Neuronal stem cell (in vitro differentiated cells): ENCODE measurements around the gene SCN8A.

Experiments
- DNase-seq: peaks from one replicate; pipeline ENCODE4 v3.0.0-alpha.2; 2013; ENCODE audit warnings: low spot score
- H2AFZ ChIP-seq: one replicate; pipeline ENCODE4 v1.6.1; 2013; ENCODE audit warnings: mild to moderate bottlenecking, low read length, inconsistent platforms
- H2AK5ac ChIP-seq: 2 replicates; pipeline ENCODE4 v1.6.1; 2013; ENCODE audit warnings: low read depth, mild to moderate bottlenecking, inconsistent platforms, low read length, moderate library complexity, mixed read lengths
- H2BK120ac ChIP-seq: 2 replicates; pipeline ENCODE4 v1.6.1; 2013; ENCODE audit warnings: low read depth, mild to moderate bottlenecking, inconsistent platforms, low read length, moderate library complexity, mixed read lengths
- H2BK12ac ChIP-seq: one replicate; pipeline ENCODE4 v1.6.1; 2013; ENCODE audit warnings: low read length, inconsistent platforms
- H2BK15ac ChIP-seq: 2 replicates; pipeline ENCODE4 v1.6.1; 2013; ENCODE audit warnings: mild to moderate bottlenecking, low read length, inconsistent platforms, mixed read lengths
- H2BK5ac ChIP-seq: one replicate; pipeline ENCODE4 v1.6.1; 2013; ENCODE audit warnings: inconsistent platforms, mild to moderate bottlenecking, low read length, moderate library complexity
- H3K14ac ChIP-seq: one replicate; pipeline ENCODE4 v1.6.1; 2013; ENCODE audit warnings: low read length, inconsistent platforms
- H3K18ac ChIP-seq: 2 replicates; pipeline ENCODE4 v1.6.1; 2013; ENCODE audit warnings: low read length, inconsistent platforms
- H3K23ac ChIP-seq: 2 replicates; pipeline ENCODE4 v1.6.1; 2013; ENCODE audit warnings: low read depth, mild to moderate bottlenecking, mixed read lengths, low read length, inconsistent platforms; ENCODE audit not compliant: poor library complexity
- H3K27ac ChIP-seq: replicated peaks from 3 replicates; pipeline ENCODE4 v1.5.1; 2013; ENCODE audit warnings: low read length, inconsistent platforms
- H3K27me3 ChIP-seq, 3 experiments: 2 replicates each; pipeline ENCODE4 v1.6.1; 2013; ENCODE audit warnings: low read length in 3 of 3, mild to moderate bottlenecking in 2 of 3, inconsistent platforms in 1 of 3, low read depth in 1 of 3, mixed read lengths in 1 of 3, moderate library complexity in 1 of 3; ENCODE audit not compliant: control insufficient read depth in 3 of 3, insufficient read depth in 3 of 3
- H3K36me3 ChIP-seq, 2 donors: replicated peaks in 1 of 2; 2 replicates each; pipeline ENCODE4 v1.6.1; 2013; ENCODE audit warnings: low read length in 2 of 2; ENCODE audit not compliant: control insufficient read depth in 2 of 2, insufficient read depth in 2 of 2
- H3K4ac ChIP-seq: 2 replicates; pipeline ENCODE4 v1.6.1; 2013; ENCODE audit warnings: inconsistent platforms, mild to moderate bottlenecking, low read length, moderate library complexity
- H3K4me1 ChIP-seq, 2 donors: 1 replicate in 1 of 2; 2 replicates in 1 of 2; pipeline ENCODE4 v1.6.1; 2013; ENCODE audit warnings: low read length in 2 of 2, low read depth in 1 of 2; ENCODE audit not compliant: control insufficient read depth in 2 of 2, insufficient read depth in 1 of 2
- H3K4me2 ChIP-seq: one replicate; pipeline ENCODE4 v1.6.1; 2013; ENCODE audit warnings: mild to moderate bottlenecking, low read length, inconsistent platforms; ENCODE audit not compliant: insufficient read depth, poor library complexity, severe bottlenecking
- H3K4me3 ChIP-seq, 2 donors: 2 replicates each; pipeline ENCODE4 v1.5.1; 2013; ENCODE audit warnings: low read length in 2 of 2, mild to moderate bottlenecking in 2 of 2, inconsistent platforms in 1 of 2, moderate library complexity in 1 of 2
- H3K79me1 ChIP-seq: one replicate; pipeline ENCODE4 v1.6.1; 2013; ENCODE audit warnings: low read depth, mild to moderate bottlenecking, inconsistent platforms, low read length, moderate library complexity
- H3K9ac ChIP-seq: one replicate; pipeline ENCODE4 v1.6.1; 2013; ENCODE audit warnings: mild to moderate bottlenecking, low read depth, low read length, inconsistent platforms; ENCODE audit not compliant: poor library complexity
- H3K9me3 ChIP-seq, 2 donors: replicated peaks in 1 of 2; 2 replicates each; pipeline versions ENCODE3 to v1.6.1; 2013; ENCODE audit warnings: low read length in 2 of 2, mild to moderate bottlenecking in 2 of 2, inconsistent platforms in 1 of 2, low read depth in 1 of 2, mixed read lengths in 1 of 2, moderate library complexity in 1 of 2; ENCODE audit not compliant: control insufficient read depth in 2 of 2, insufficient read depth in 1 of 2
- H4K8ac ChIP-seq: one replicate; pipeline ENCODE4 v1.6.1; 2013; ENCODE audit warnings: low read depth, mild to moderate bottlenecking, inconsistent platforms, low read length, moderate library complexity
- H4K91ac ChIP-seq: one replicate; pipeline ENCODE4 v1.6.1; 2013; ENCODE audit warnings: low read length, low read depth, mild to moderate bottlenecking, inconsistent platforms; ENCODE audit not compliant: poor library complexity
- WGBS, 2 donors: extraction: QIAGEN DNeasy Blood & Tissue Kit; methylation state at CpG; one replicate each; pipeline ENCODE4 v1.1.7; 2013; ENCODE audit warnings: missing lambda C conversion rate in 2 of 2, mixed read lengths in 1 of 2; ENCODE audit not compliant: insufficient read length in 2 of 2, insufficient replicate concordance in 1 of 2; ENCODE audit errors: extremely low coverage in 2 of 2; 5-methylcytosine and 5-hydroxymethylcytosine counted together

SCN8A gene

DNA sequence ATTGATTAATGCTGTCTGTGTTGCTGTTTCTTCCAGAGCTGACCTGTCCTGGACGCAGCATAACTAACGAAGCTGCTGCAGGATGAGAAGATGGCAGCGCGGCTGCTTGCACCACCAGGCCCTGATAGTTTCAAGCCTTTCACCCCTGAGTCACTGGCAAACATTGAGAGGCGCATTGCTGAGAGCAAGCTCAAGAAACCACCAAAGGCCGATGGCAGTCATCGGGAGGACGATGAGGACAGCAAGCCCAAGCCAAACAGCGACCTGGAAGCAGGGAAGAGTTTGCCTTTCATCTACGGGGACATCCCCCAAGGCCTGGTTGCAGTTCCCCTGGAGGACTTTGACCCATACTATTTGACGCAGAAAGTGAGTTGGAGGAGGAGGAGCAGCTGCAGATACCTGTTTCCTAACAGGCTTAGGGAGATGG is 71.7 kb downstream of the SCN8A start:
- Histone ChIP-seq H3K9ac (no peak overlapping the region), H3K79me1 (no peaks in the 10 kb centered on the region), H2AFZ (no peak overlapping the region), H3K4me1 (peaks cover 4 to 22% of the 10 kb centered on the region in 2 donors), H2BK5ac (no peak overlapping the region), H4K8ac (no peak overlapping the region), H2AK5ac (no peak overlapping the region), H3K4me3 (no peak overlapping the region), H3K4me2 (no peak overlapping the region), H4K91ac (no peak overlapping the region), H3K18ac (no peak overlapping the region), H2BK15ac (no peak overlapping the region), H3K4ac (no peak overlapping the region), H2BK120ac (no peak overlapping the region), H3K9me3 (peaks cover 0 to 13% of the 10 kb centered on the region in 2 donors), H3K14ac (no peak overlapping the region), H3K27ac (no peak overlapping the region), H3K23ac (no peak overlapping the region), H3K36me3 (peaks cover 0 to 30% of the 10 kb centered on the region in 2 donors), H3K27me3 (no peaks in the 10 kb centered on the region), H2BK12ac (no peak overlapping the region)
- no CpG with 5 or more reads among the region's 11 CpGs for WGBS, 2 donors
- DNase-seq: no peak

- no peak for DNase-seq
- Histone ChIP-seq H3K4ac (no peak overlapping the region), H4K8ac (no peak overlapping the region), H3K27ac (no peak overlapping the region), H2BK15ac (no peak overlapping the region), H2BK5ac (no peak overlapping the region), H4K91ac (no peak overlapping the region), H3K27me3 (no peaks in the 10 kb centered on the region), H2AK5ac (no peak overlapping the region), H3K4me3 (no peak overlapping the region), H3K4me2 (no peak overlapping the region), H3K4me1 (peaks cover 4 to 22% of the 10 kb centered on the region in 2 donors), H3K36me3 (peaks cover 0 to 30% of the 10 kb centered on the region in 2 donors), H3K9ac (no peak overlapping the region), H3K79me1 (no peaks in the 10 kb centered on the region), H3K23ac (no peak overlapping the region), H3K18ac (no peak overlapping the region), H2AFZ (no peak overlapping the region), H2BK12ac (no peak overlapping the region), H3K14ac (no peak overlapping the region), H3K9me3 (peaks cover 0 to 7% of the 10 kb centered on the region in 2 donors), H2BK120ac (no peak overlapping the region)
Measured at GRCh38 chr12:51663390-51663789, 72.4 kb downstream of the SCN8A start.

DNA sequence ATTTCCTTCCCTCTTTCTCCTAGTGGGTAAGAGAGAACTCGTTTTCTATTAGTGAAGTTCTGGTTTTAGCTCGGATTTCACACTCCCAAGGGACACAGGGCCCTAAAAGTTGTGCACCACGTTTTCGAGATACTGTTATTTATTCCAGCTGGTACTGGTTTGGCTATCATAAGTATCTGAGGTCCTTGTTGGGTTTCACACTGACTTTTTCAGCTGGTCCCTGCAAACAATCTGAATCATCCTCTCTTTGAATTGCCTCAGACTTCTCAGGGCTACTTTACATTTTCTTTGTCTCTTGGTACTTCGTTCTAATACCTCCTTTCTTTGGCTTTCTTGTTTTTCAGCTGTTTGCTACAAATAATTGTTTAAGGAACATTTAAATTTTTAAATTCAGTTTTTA is 75.7 kb downstream of the SCN8A start:
- no peak overlapping the region for H3K9ac ChIP-seq
- no peak overlapping the region for H3K14ac ChIP-seq
- WGBS, 2 donors: no CpG with 5 or more reads among the region's 5 CpGs
- H3K79me1 ChIP-seq: no peaks in the 10 kb centered on the region
- no peak overlapping the region for H3K4ac ChIP-seq
- H3K4me1 ChIP-seq: peaks cover 2 to 15% of the 10 kb centered on the region in 2 donors
- no peak overlapping the region for H2BK5ac ChIP-seq
- H4K91ac ChIP-seq: no peak overlapping the region
- no peak overlapping the region for H3K4me3 ChIP-seq
- H3K18ac ChIP-seq: no peak overlapping the region
- H4K8ac ChIP-seq: no peak overlapping the region
- no peak overlapping the region for H3K27ac ChIP-seq
- H3K36me3 ChIP-seq: peaks cover 0 to 30% of the 10 kb centered on the region in 2 donors
- H3K27me3 ChIP-seq: no peaks in the 10 kb centered on the region
- H3K4me2 ChIP-seq: no peak overlapping the region
- H3K23ac ChIP-seq: no peak overlapping the region
- no peak for DNase-seq
- H2BK120ac ChIP-seq: no peak overlapping the region
- no peak overlapping the region for H2BK15ac ChIP-seq
- no peak overlapping the region for H2AK5ac ChIP-seq
- peaks cover 0 to 6% of the 10 kb centered on the region in 2 donors for H3K9me3 ChIP-seq
- peak overlapping the region; percentile 45 for H2AFZ ChIP-seq
- H2BK12ac ChIP-seq: no peak overlapping the region

DNA sequence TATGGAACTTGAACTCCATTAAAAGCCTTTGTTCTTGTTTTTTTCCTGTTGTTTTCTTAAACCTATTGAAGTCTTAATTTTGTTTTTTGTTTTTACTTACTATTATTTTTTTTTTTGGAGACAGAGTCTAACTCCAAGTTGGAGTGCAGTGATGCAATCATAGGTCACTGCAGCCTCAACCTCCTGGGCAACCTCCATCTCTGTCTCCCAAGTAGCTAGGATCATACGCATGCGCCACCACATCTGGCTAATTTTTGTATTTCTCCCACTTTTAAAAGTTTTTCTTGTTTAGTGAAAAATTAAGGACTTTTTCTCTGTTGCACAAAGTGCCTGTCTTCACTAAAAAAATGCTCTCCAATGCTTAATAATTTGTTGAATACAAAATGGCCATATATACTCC is 76.2 kb downstream of the SCN8A start:
- H3K4me3 ChIP-seq: no peak overlapping the region
- WGBS, 2 donors: no CpG with 5 or more reads among the region's 2 CpGs
- H3K79me1 ChIP-seq: no peaks in the 10 kb centered on the region

More for the DNA sequence above, 76.2 kb downstream of the SCN8A start:
- H2BK120ac ChIP-seq: no peak overlapping the region
- peaks cover 0 to 30% of the 10 kb centered on the region in 2 donors for H3K36me3 ChIP-seq
- no peak overlapping the region for H3K23ac ChIP-seq
- no peak overlapping the region for H2BK12ac ChIP-seq
- no peak overlapping the region for H3K9ac ChIP-seq
- no peak overlapping the region for H3K4ac ChIP-seq
- no peaks in the 10 kb centered on the region for H3K27me3 ChIP-seq
- H2BK15ac ChIP-seq: no peak overlapping the region
- no peak for DNase-seq
- H3K14ac ChIP-seq: no peak overlapping the region
- H2AFZ ChIP-seq: no peak overlapping the region
- no peak overlapping the region for H4K8ac ChIP-seq
- H2BK5ac ChIP-seq: no peak overlapping the region
- H4K91ac ChIP-seq: no peak overlapping the region
- H2AK5ac ChIP-seq: no peak overlapping the region
- no peak overlapping the region for H3K4me2 ChIP-seq
- H3K18ac ChIP-seq: no peak overlapping the region
- no peak overlapping the region for H3K27ac ChIP-seq
- peaks cover 2 to 14% of the 10 kb centered on the region in 2 donors for H3K4me1 ChIP-seq
- peaks cover 0 to 6% of the 10 kb centered on the region in 2 donors for H3K9me3 ChIP-seq
